Tibial nerve (tissue), 4 donors: ENCODE measurements around the gene PELI2. TPM values are rescaled to one million over a fixed set of nuclear protein-coding genes. Genes with fewer than 3 reads are reported as not detected.

Experiments used
- DNase-seq, 2 donors: peaks; one replicate each; pipeline ENCODE4 v3.0.0-alpha.2; 2019; ENCODE audit warnings: low spot score in 2 of 2
- H3K27ac ChIP-seq, 4 donors: fragments of 200-600 bp; sonication (generic) in 3 of 4; one replicate each; pipeline ENCODE4 v1.5.1; 2017 to 2019; ENCODE audit warnings: mild to moderate bottlenecking in 1 of 4
- H3K27me3 ChIP-seq, 2 donors: fragments of 200-600 bp; sonication (generic) in 1 of 2; one replicate each; pipeline versions ENCODE4 v1.5.1 to v1.6.0; 2017 to 2019
- H3K36me3 ChIP-seq, 3 donors: fragments of 200-600 bp; sonication (generic); one replicate each; pipeline ENCODE4 v1.5.1; 2018 to 2019
- H3K4me1 ChIP-seq, 4 donors: fragments of 200-600 bp; sonication (generic) in 3 of 4; one replicate each; pipeline ENCODE4 v1.5.1; 2017 to 2019
- H3K4me3 ChIP-seq, 4 donors: fragments of 200-600 bp; sonication (generic) in 3 of 4; one replicate each; pipeline ENCODE4 v1.5.1; 2017 to 2019; ENCODE audit warnings: mild to moderate bottlenecking in 1 of 4, moderate library complexity in 1 of 4
- H3K9me3 ChIP-seq, 4 donors: fragments of 200-600 bp; sonication (generic) in 3 of 4; one replicate each; pipeline ENCODE4 v1.5.1; 2017 to 2019
- CTCF ChIP-seq, 5 experiments: fragments of 200-600 bp in 3 of 5; fragments of 450-650 bp in 2 of 5; sonication (generic) in 3 of 5; IDR thresholded peaks; one replicate each; pipeline ENCODE4 v1.5.1; 2016 to 2019; ENCODE audit warnings: antibody characterized with exemption in 5 of 5, mild to moderate bottlenecking in 3 of 5, moderate library complexity in 2 of 5
- EP300 ChIP-seq, 2 donors: sonication (generic); formaldehyde crosslinking; IDR thresholded peaks; one replicate each; pipeline ENCODE4 v1.6.1; 2017; ENCODE audit warnings: antibody characterized with exemption in 2 of 2, mild to moderate bottlenecking in 1 of 2
- POLR2A ChIP-seq, 2 donors: fragments of 450-650 bp; IDR thresholded peaks; one replicate each; pipeline ENCODE4 v1.6.1; 2017; ENCODE audit warnings: antibody characterized with exemption in 2 of 2, mild to moderate bottlenecking in 2 of 2, moderate library complexity in 2 of 2
- WGBS, 2 donors: methylation state at CpG; one replicate each; pipeline ENCODE4 v1.1.5; 2018; 5-methylcytosine and 5-hydroxymethylcytosine counted together
- total RNA-seq, 4 donors: library from RNA; depleted of rRNA; stranded (reverse); fragments of >200 nt; gene quantifications; one replicate each; pipeline ENCODE4 v1.1.0, GENCODE V29; 2016

PELI2 gene
- total RNA-seq, 4 donors from 2014 or later, result 20.1 to 42.3 (median 35.1) TPM

DNA sequence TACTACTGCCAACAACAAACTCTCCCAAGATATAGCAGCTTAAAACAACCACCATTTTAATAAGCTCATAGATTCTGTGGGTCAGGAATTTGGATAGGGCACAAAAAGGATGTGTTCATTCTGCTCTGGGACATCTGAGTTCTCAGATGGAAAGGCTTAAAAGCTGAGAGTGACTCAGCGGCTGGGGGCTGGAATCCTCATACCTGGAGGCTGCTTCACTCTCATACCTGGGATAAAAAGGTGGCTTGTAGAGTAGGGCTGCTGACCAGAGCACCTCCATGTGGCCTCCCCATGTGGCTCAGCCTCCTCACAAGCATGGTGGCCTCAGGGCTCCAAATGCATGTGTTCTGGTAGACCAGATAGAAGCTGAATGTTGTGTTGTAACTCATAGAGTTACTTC is 20.2 kb upstream of the PELI2 start:
- H3K9me3 ChIP-seq, result no peaks in the 10 kb centered on the region
- H3K36me3 ChIP-seq, result no peaks in the 10 kb centered on the region
- no peak overlapping the region for H3K4me3 ChIP-seq
- no peak overlapping the region for H3K27ac ChIP-seq
- no peak for DNase-seq
- TF ChIP-seq POLR2A (IDR thresholded peaks at IDR 0.05) (no peak), EP300 (IDR thresholded peaks at IDR 0.05) (no peak), CTCF (IDR thresholded peaks at IDR 0.05) (no peak)
- peaks cover 0 to 12% (median 6%) of the 10 kb centered on the region in 4 donors for H3K4me1 ChIP-seq
- H3K27me3 ChIP-seq, result no peaks in the 10 kb centered on the region
- 92 to 100% methylated on average over 1 of the region's 1 CpG for WGBS, 2 donors

DNA sequence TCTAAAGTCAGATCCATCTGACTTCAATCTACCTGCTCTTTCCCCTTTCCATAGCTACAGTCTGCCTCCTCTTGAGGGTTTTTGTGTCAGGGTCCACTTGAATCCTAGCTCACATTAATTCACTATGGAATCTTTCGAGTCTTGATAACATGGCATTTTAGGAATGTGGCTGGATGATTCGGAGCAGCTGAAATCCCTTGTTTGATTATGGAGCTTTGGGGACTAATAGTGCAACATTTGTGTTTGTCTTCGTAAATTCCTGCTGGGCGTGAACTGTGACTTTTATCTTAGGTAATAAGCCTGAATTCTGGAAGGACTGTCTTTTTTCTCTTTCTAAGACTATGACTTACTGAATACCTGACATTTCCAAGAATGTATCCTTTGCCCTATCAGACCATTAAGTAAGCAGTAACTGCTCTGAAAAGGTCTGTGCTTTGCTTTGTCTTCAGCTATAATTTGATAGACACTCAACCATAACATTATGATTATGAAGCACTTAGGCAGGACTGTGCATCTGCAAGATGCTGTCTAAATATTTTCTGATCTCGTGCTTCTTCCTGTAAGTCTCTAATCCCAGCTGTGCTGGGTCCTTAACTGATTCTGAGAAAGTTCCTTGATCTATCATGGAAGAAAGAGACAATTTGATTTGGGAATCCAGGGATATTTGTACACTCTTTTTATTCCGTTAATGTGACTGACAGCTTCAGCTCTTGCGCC is 19.0 kb upstream of the PELI2 start:
- Histone ChIP-seq H3K27ac (no peak overlapping the region), H3K27me3 (no peaks in the 10 kb centered on the region), H3K9me3 (no peaks in the 10 kb centered on the region), H3K4me1 (peaks cover 0 to 12% (median 4%) of the 10 kb centered on the region in 4 donors), H3K4me3 (no peak overlapping the region), H3K36me3 (no peaks in the 10 kb centered on the region)
- no peak for TF ChIP-seq POLR2A (IDR thresholded peaks at IDR 0.05)
- no peak for TF ChIP-seq EP300 (IDR thresholded peaks at IDR 0.05)
- no peak for TF ChIP-seq CTCF (IDR thresholded peaks at IDR 0.05)
- DNase-seq, result no peak
- 51 to 62% methylated on average over 7 of the region's 7 CpGs for WGBS, 2 donors

GRCh38 chr14:56100556-56100955 is 17.7 kb upstream of the PELI2 start:
- TF ChIP-seq CTCF (IDR thresholded peaks at IDR 0.05), result no peak
- no peak for TF ChIP-seq POLR2A (IDR thresholded peaks at IDR 0.05)
- peaks cover 0 to 12% (median 4%) of the 10 kb centered on the region in 4 donors for H3K4me1 ChIP-seq
- no peaks in the 10 kb centered on the region for H3K9me3 ChIP-seq
- 39 to 53% methylated on average over 3 of the region's 3 CpGs for WGBS, 2 donors
- DNase-seq, result no peak
- H3K4me3 ChIP-seq, result no peak overlapping the region
- H3K36me3 ChIP-seq, result no peaks in the 10 kb centered on the region
- H3K27ac ChIP-seq, result no peak overlapping the region
- no peaks in the 10 kb centered on the region for H3K27me3 ChIP-seq

GRCh38 chr14:56102941-56103340 is 15.3 kb upstream of the PELI2 start:
- TF ChIP-seq EP300 (IDR thresholded peaks at IDR 0.05), result no peak
- TF ChIP-seq CTCF (IDR thresholded peaks at IDR 0.05), result no peak
- H3K36me3 ChIP-seq, result no peaks in the 10 kb centered on the region
- DNase-seq, result no peak
- peaks cover 0 to 12% (median 4%) of the 10 kb centered on the region in 4 donors for H3K4me1 ChIP-seq
- H3K27ac ChIP-seq, result no peak overlapping the region
- H3K27me3 ChIP-seq, result no peaks in the 10 kb centered on the region
- no peak overlapping the region for H3K4me3 ChIP-seq
- H3K9me3 ChIP-seq, result no peaks in the 10 kb centered on the region
- WGBS, 2 donors, result 48% methylated on average over 3 of the region's 3 CpGs

DNA sequence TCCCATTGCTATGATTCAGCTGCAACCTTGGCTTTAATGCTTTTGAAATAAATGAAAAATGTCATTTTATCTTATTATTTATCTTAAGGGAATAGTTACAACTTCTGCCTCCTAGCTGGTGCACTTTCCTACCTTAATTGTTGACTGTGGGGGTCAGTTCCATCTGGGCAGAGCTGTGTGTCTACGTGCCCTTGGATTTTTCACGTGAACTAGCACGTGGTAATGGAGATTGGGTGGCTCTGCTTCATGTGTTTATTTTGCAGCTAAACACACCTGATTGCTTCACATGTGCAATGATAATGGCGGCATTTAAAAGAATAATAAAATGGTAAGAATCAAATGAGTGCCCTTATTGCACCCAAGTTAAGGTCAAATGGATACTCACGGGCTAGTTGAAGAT is 10.6 kb upstream of the PELI2 start:
- no peaks in the 10 kb centered on the region for H3K36me3 ChIP-seq
- TF ChIP-seq CTCF (IDR thresholded peaks at IDR 0.05) (no peak), EP300 (IDR thresholded peaks at IDR 0.05) (no peak), POLR2A (IDR thresholded peaks at IDR 0.05) (no peak)
- H3K27ac ChIP-seq, result no peak overlapping the region
- DNase-seq, result no peak
- no peaks in the 10 kb centered on the region for H3K9me3 ChIP-seq
- H3K4me3 ChIP-seq, result no peak overlapping the region
- no peaks in the 10 kb centered on the region for H3K27me3 ChIP-seq
- no peaks in the 10 kb centered on the region for H3K4me1 ChIP-seq
- 65 to 83% methylated on average over 5 of the region's 5 CpGs for WGBS, 2 donors
